A204.1 (cell line): Measurements from ENCODE around the gene FOXP3.

Source experiments
- FAIRE-seq: peaks from 2 replicates; lab custom pipeline; 2012; peaks lifted over from hg19 to GRCh38; lab: Jason Lieb, UNC

FOXP3 gene

GRCh38 chrX:49214416-49214815 lies 50.1 kb downstream of the FOXP3 start:
- FAIRE-seq: no peak

- FAIRE-seq: no peak
Measured at GRCh38 chrX:49212861-49213260, 51.6 kb downstream of the FOXP3 start.

- FAIRE-seq: no peak
Measured at GRCh38 chrX:49212209-49212608, 52.3 kb downstream of the FOXP3 start.

- no peak for FAIRE-seq
Measured at GRCh38 chrX:49211074-49211473, 53.4 kb downstream of the FOXP3 start.

DNA sequence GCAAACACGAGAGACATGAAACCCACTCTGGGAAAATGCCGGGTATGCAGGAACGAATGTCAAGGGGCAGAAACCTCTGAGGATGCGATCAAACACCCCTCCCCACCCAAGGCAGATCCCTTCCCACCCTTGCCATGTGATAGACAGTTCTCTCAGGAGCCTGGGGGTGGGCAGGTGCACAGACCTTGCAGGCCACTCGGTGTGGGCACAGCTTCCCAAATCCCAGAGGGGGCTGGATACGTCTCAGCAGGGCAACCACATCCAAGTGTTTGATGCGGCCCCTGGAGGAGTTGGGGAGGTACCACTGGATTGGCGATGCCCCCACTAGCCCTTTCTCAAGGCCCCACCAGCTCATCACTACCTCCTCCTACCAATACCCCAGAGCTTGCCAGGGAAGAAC lies 54.1 kb downstream of the FOXP3 start:
- no peak for FAIRE-seq

DNA sequence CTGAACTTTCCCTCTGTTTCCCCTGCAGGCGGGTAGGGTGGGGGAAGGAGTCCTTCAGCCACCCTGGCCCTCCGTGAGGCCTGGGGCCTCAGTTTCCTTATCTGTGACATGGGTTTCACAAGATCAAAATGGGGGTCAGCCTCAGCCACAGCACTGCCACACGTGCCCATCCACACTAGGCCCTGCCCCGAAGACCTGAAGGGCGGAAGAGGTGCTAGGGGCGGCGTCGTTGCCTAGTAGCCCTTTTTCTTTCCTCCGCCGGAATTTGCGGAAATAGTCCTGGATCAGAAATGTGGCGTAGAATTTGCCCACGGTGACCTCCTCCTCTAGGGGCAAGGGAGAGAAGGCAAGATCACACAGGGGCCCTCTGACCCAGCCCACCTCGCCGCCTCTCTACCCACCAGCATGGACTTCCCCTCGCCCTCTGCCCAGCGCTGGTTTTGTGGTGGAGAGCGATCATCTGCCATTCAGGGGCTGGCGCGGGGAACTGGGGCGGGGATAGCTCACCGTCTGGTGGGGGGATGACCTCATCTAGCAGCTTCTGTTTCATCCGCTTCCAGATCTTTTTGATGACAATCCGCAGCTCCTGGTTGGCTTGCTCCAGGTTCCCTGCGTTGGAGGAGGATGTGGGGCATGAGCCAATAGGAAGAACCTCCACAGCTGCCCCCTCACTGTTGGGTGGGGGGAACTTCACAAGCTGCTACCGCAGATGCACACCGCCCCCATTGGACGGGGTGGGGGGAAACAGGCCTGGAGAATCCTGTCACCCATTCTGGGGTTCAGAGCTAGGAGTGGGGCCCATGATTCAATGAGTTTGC lies 54.9 kb downstream of the FOXP3 start:
- no peak for FAIRE-seq

DNA sequence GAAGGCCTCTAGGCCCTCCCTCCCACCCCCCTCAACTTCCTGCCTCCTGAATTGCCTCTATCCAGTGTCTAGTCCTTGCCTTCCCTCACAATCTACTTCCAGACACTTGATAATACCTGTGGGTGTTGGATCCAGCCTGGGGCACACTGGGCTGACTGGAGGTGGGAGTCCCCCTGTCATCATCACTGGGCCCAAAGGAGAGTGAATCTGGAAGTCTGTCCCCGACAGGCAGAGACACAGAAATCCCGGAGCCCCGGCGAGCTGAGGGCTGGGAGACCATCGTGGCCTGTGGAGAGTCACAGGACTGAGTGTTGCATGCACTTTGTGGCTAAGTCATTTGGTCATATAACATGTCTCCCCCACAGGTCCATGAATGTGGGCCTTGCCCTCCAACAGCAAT lies 56.1 kb downstream of the FOXP3 start:
- FAIRE-seq: no peak

DNA sequence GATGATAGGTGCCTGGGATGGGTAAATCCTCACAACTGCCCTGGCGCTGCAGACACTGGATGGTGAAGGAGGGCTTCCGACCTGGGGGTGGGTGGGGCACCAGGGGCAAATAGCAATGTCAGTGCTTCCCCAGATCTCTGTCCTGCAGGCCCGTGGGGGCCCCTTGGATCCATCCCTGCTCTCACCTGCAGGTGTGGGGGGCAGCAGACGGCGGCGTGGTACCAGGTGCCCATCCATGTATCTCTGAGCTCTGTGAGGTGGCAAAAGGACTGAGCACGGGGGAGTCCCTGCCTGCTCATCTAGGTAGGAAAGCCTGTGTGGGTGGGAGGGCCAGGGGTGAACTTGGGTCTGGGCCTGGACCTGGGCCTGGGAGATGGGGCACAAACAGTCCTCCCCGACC lies 58.0 kb downstream of the FOXP3 start:
- FAIRE-seq: no peak

DNA sequence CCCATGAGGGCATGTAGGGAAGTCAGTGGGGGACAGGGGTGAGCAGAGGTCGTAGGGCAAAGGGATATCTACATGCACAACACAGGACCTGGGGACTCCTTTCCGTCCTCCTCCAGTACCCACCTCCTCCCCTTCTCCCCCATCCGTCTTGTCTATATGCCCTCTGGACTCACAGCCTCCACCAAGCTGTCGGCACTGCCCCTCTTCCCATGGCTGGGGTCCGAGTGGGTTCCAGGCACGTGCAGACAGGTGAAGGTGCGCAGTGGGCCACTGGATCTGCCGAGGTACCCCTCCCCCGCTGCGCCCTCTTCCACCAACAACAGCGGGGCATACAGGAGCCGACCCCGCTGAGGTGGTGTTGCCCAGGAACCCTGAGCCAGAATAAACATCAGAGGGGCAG lies 59.1 kb downstream of the FOXP3 start:
- no peak for FAIRE-seq

DNA sequence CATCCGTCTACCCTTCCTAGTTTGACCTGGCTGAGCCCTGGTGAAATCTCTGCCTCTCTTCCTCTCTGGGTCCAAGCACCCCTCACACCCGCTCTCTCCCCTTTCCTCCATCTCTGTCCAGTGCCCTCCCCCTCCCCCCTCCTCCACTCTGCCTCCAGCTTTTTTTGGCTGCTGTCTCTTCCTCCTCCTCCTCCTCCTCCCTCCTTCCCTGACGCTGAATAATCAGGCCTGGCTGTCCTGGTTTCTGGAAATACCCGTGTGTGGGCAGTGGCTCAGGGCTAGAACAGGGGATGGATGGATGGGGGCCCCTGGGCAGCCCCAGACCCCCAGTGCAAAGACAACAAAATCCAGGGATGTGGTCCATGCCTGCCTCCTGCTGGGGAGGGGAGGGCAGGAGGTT lies 59.8 kb downstream of the FOXP3 start:
- FAIRE-seq: no peak

- no peak for FAIRE-seq
Measured at GRCh38 chrX:49204017-49204416, 60.5 kb downstream of the FOXP3 start.

DNA sequence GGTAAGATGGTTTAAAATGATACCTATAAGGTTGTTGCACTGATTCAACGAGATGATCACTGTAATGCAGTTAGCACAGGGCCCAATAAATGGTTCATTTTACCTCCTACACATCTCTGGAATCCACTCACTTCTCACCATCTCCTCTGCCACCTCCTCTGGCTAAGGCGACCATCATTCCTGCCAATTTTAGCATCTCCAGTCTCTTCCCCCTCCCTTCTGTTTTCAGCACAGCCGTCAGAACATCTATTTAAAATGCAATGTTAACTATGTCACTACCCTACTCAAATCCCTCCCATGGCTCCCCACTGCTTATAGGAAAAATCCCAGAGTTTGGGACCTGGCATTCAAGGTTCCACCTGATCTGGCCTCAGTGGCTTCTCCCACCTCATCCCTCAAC lies 61.0 kb downstream of the FOXP3 start:
- no peak for FAIRE-seq

GRCh38 chrX:49202022-49202421 lies 62.5 kb downstream of the FOXP3 start:
- FAIRE-seq: no peak
